ENCODE data around the gene RSAD2.

Gene RSAD2

GRCh38 chr2:6943523-6943922 is 65.9 kb downstream of the RSAD2 start:
- Histone ChIP-seq H3K4me3 (ENCODE audit: low read length) (no peak overlapping the region), H3K27me3 (ENCODE audit: control insufficient read depth, insufficient read depth, low read length) (no peaks in the 10 kb centered on the region), H3K27ac (ENCODE audit: low read length) (no peak overlapping the region), H3K9me3 (ENCODE audit: control insufficient read depth, insufficient read depth, low read length) (no peaks in the 10 kb centered on the region), H3K4me1 (ENCODE audit: control insufficient read depth, insufficient read depth, low read length) (peaks cover 2% of the 10 kb centered on the region; the same call in 1 of the 2 replicates), H3K36me3 (ENCODE audit: control insufficient read depth, insufficient read depth, low read length) (no peaks in the 10 kb centered on the region)
- no CpG with 5 or more reads among the region's 6 CpGs for WGBS (ENCODE audit: insufficient coverage, insufficient read length)
- no peak for DNase-seq (ENCODE audit: low read depth, low spot score)

GRCh38 chr2:6943971-6944370 is 66.4 kb downstream of the RSAD2 start:
- no peak overlapping the region for H3K27ac ChIP-seq (ENCODE audit: low read length)
- no CpG with 5 or more reads among the region's 8 CpGs for WGBS (ENCODE audit: insufficient coverage, insufficient read length)
- H3K9me3 ChIP-seq (ENCODE audit: control insufficient read depth, insufficient read depth, low read length) = no peaks in the 10 kb centered on the region
- H3K36me3 ChIP-seq (ENCODE audit: control insufficient read depth, insufficient read depth, low read length) = no peaks in the 10 kb centered on the region
- no peak for DNase-seq (ENCODE audit: low read depth, low spot score)
- H3K27me3 ChIP-seq (ENCODE audit: control insufficient read depth, insufficient read depth, low read length) = no peaks in the 10 kb centered on the region
- H3K4me3 ChIP-seq (ENCODE audit: low read length) = no peak overlapping the region
- peaks cover 2% of the 10 kb centered on the region; the same call in 1 of the 2 replicates for H3K4me1 ChIP-seq (ENCODE audit: control insufficient read depth, insufficient read depth, low read length)

- DNase-seq (ENCODE audit: low read depth, low spot score) = no peak
- WGBS (ENCODE audit: insufficient coverage, insufficient read length) = no CpG with 5 or more reads among the region's 5 CpGs
- Histone ChIP-seq H3K36me3 (ENCODE audit: control insufficient read depth, insufficient read depth, low read length) (no peaks in the 10 kb centered on the region), H3K27ac (ENCODE audit: low read length) (no peak overlapping the region), H3K4me1 (ENCODE audit: control insufficient read depth, insufficient read depth, low read length) (peaks cover 2% of the 10 kb centered on the region; the same call in 1 of the 2 replicates), H3K4me3 (ENCODE audit: low read length) (no peak overlapping the region), H3K27me3 (ENCODE audit: control insufficient read depth, insufficient read depth, low read length) (no peaks in the 10 kb centered on the region), H3K9me3 (ENCODE audit: control insufficient read depth, insufficient read depth, low read length) (no peaks in the 10 kb centered on the region)
These were observed 67.0 kb downstream of the RSAD2 start for GRCh38 chr2:6944555-6944954.

- Histone ChIP-seq H3K4me3 (ENCODE audit: low read length) (no peak overlapping the region), H3K4me1 (ENCODE audit: control insufficient read depth, insufficient read depth, low read length) (peaks cover 2% of the 10 kb centered on the region; the same call in 1 of the 2 replicates), H3K27ac (ENCODE audit: low read length) (no peak overlapping the region), H3K27me3 (ENCODE audit: control insufficient read depth, insufficient read depth, low read length) (no peaks in the 10 kb centered on the region), H3K9me3 (ENCODE audit: control insufficient read depth, insufficient read depth, low read length) (no peaks in the 10 kb centered on the region), H3K36me3 (ENCODE audit: control insufficient read depth, insufficient read depth, low read length) (no peaks in the 10 kb centered on the region)
- no CpG with 5 or more reads among the region's 9 CpGs for WGBS (ENCODE audit: insufficient coverage, insufficient read length)
- DNase-seq (ENCODE audit: low read depth, low spot score) = no peak
These were observed 67.7 kb downstream of the RSAD2 start for GRCh38 chr2:6945087-6945813.

GRCh38 chr2:6945821-6946220 is 68.2 kb downstream of the RSAD2 start:
- DNase-seq (ENCODE audit: low read depth, low spot score) = no peak
- Histone ChIP-seq H3K36me3 (ENCODE audit: control insufficient read depth, insufficient read depth, low read length) (no peaks in the 10 kb centered on the region), H3K27me3 (ENCODE audit: control insufficient read depth, insufficient read depth, low read length) (no peaks in the 10 kb centered on the region), H3K27ac (ENCODE audit: low read length) (no peak overlapping the region), H3K4me3 (ENCODE audit: low read length) (no peak overlapping the region), H3K4me1 (ENCODE audit: control insufficient read depth, insufficient read depth, low read length) (0 out of 2 replicates have a peak, but pooled peaks cover 2% of the 10 kb centered on the region), H3K9me3 (ENCODE audit: control insufficient read depth, insufficient read depth, low read length) (no peaks in the 10 kb centered on the region)

- WGBS (ENCODE audit: insufficient coverage, insufficient read length) = no CpG with 5 or more reads among the region's 2 CpGs
- H3K27ac ChIP-seq (ENCODE audit: low read length) = no peak overlapping the region
- H3K4me3 ChIP-seq (ENCODE audit: low read length) = no peak overlapping the region
- no peaks in the 10 kb centered on the region for H3K9me3 ChIP-seq (ENCODE audit: control insufficient read depth, insufficient read depth, low read length)
- no peaks in the 10 kb centered on the region for H3K36me3 ChIP-seq (ENCODE audit: control insufficient read depth, insufficient read depth, low read length)
- no peaks in the 10 kb centered on the region for H3K27me3 ChIP-seq (ENCODE audit: control insufficient read depth, insufficient read depth, low read length)
- no peaks in the 10 kb centered on the region for H3K4me1 ChIP-seq (ENCODE audit: control insufficient read depth, insufficient read depth, low read length)
- DNase-seq (ENCODE audit: low read depth, low spot score) = no peak
These were observed 69.1 kb downstream of the RSAD2 start for GRCh38 chr2:6946722-6947121.
